ENCODE data around the gene CEP57. TPM values are rescaled to one million over a fixed set of nuclear protein-coding genes. Genes with fewer than 3 reads are reported as not detected.

Gene CEP57
- total RNA-seq, 4 donors from 2014 or later = 10.2 to 20.5 (median 16.9) TPM

DNA sequence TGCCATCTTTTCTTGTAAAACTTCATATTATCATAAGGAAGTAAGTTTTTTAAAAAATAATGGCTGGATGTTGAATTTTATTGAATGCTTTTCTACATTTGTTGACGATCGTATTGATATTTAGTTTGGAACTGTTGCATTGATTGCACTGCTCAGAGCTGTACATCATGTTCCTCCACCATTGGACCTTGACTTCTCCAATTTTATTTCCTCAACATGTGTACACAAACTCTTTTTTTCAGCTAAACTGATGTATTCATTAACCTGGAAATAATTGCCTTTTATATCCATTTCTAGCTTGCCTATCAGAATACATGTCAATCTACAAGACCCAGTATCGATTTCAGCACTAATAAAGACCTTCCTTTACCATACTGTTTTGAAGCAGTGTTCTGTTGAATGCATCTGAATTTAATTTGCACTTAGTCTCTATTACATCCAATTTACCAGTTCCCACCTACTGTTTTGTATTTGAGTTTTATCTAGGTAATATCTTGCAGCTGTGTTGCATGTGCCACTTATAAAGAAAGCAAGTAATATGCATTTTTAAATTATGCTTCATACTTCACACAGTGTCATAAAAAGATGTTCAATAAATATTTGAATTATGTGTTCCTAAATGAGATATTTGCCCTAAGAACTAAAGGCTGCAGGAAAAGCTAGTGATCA, 5.5 kb downstream of the CEP57 start:
- Histone ChIP-seq H3K27ac (no peak overlapping the region), H3K9me3 (no peaks in the 10 kb centered on the region), H3K36me3 (peaks cover 0 to 10% of the 10 kb centered on the region in 2 donors), H3K4me3 (no peak overlapping the region), H3K4me1 (peaks cover 8 to 15% of the 10 kb centered on the region in 2 donors), H3K27me3 (no peaks in the 10 kb centered on the region)
- intact Hi-C loops (cut with DNase I; ENCODE audit: low total_unique reads) = no loop called here
- DNase-seq = no peak
- TF ChIP-seq, protein P1, sequence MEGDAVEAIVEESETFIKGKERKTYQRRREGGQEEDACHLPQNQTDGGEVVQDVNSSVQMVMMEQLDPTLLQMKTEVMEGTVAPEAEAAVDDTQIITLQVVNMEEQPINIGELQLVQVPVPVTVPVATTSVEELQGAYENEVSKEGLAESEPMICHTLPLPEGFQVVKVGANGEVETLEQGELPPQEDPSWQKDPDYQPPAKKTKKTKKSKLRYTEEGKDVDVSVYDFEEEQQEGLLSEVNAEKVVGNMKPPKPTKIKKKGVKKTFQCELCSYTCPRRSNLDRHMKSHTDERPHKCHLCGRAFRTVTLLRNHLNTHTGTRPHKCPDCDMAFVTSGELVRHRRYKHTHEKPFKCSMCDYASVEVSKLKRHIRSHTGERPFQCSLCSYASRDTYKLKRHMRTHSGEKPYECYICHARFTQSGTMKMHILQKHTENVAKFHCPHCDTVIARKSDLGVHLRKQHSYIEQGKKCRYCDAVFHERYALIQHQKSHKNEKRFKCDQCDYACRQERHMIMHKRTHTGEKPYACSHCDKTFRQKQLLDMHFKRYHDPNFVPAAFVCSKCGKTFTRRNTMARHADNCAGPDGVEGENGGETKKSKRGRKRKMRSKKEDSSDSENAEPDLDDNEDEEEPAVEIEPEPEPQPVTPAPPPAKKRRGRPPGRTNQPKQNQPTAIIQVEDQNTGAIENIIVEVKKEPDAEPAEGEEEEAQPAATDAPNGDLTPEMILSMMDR (IDR thresholded peaks at IDR 0.05 in 4 of 5, conservative IDR thresholded peaks at IDR 0.05 in 1 of 5) = no peak
- no peak for TF ChIP-seq POLR2A (IDR thresholded peaks at IDR 0.05)
- in situ Hi-C loops (cut with MboI; ENCODE audit: low sequenced_read_pairs in 4 of 4) = loop anchor here in 2 of 4 donors (25.0 kb wide), 1 partner anchor 1308 kb away; the partner anchor contains the start of genes ANKRD49 (in 2 of the 2) and MRE11 (in 2 of the 2)
- ATAC-seq = no peak

DNA sequence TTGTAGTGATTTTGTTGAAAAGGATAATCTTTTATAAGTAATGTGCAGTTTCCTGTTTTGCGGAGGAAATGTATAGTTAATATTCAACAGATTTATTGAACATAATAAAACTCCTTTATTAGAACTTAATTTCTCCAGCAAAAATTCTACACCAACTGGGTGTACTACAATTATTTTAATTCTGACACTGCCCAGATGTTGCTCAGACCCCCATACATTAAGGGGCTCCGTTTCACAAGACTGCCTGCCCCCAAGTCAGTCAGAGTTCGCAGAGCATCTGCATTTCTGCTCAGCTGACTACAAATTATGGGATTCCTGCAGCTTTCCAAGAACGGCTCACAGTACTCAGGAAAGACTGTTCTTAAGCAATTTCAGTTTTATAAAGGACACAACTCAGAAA, 6.2 kb downstream of the CEP57 start:
- ATAC-seq (no peak), DNase-seq (no peak)
- no peaks in the 10 kb centered on the region for H3K27me3 ChIP-seq
- H3K4me1 ChIP-seq = peaks cover 4 to 9% of the 10 kb centered on the region in 2 donors
- TF ChIP-seq, protein P1 (IDR thresholded peaks at IDR 0.05 in 4 of 5, conservative IDR thresholded peaks at IDR 0.05 in 1 of 5) = no peak
- TF ChIP-seq POLR2A (IDR thresholded peaks at IDR 0.05) = no peak
- H3K27ac ChIP-seq = no peak overlapping the region
- in situ Hi-C loops (cut with MboI; ENCODE audit: low sequenced_read_pairs in 4 of 4) = loop anchor here in 2 of 4 donors (25.0 kb wide), 1 partner anchor 1309 kb away; the partner anchor contains the start of genes ANKRD49 (in 2 of the 2) and MRE11 (in 2 of the 2)
- H3K9me3 ChIP-seq = no peaks in the 10 kb centered on the region
- intact Hi-C loops (cut with DNase I; ENCODE audit: low total_unique reads) = no loop called here
- H3K36me3 ChIP-seq = peaks cover 0 to 10% of the 10 kb centered on the region in 2 donors
- no peak overlapping the region for H3K4me3 ChIP-seq

DNA sequence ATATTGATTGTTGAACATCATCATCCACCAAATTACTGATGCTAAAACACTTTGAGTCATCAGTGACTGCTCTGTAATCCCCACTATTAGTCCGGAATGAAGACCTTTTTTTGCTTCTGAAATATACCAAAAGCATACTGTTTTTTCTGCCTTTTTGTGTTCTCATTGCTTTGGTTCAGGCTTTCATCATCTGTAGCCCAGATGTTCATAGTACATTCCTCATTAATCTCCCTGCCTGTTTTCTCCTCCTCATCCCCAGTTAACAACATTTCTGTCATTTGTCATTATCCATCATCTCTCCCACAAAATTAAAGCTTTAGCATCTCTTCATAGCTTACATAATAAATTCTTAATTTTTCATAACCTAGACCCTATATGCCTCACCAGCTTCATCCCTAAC, 9.2 kb downstream of the CEP57 start:
- TF ChIP-seq POLR2A (IDR thresholded peaks at IDR 0.05) = no peak
- TF ChIP-seq, protein P1 (IDR thresholded peaks at IDR 0.05 in 4 of 5, conservative IDR thresholded peaks at IDR 0.05 in 1 of 5) = no peak
- Histone ChIP-seq H3K4me1 (no peaks in the 10 kb centered on the region), H3K27me3 (no peaks in the 10 kb centered on the region), H3K9me3 (no peaks in the 10 kb centered on the region), H3K4me3 (no peak overlapping the region), H3K27ac (no peak overlapping the region), H3K36me3 (peaks cover 0 to 19% of the 10 kb centered on the region in 2 donors)
- in situ Hi-C loops (cut with MboI; ENCODE audit: low sequenced_read_pairs in 4 of 4) = loop anchor here in 2 of 4 donors (25.0 kb wide), 1 partner anchor 1312 kb away; the partner anchor contains the start of genes ANKRD49 (in 2 of the 2) and MRE11 (in 2 of the 2)
- no peak for ATAC-seq
- DNase-seq = no peak
- intact Hi-C loops (cut with DNase I; ENCODE audit: low total_unique reads) = no loop called here

DNA sequence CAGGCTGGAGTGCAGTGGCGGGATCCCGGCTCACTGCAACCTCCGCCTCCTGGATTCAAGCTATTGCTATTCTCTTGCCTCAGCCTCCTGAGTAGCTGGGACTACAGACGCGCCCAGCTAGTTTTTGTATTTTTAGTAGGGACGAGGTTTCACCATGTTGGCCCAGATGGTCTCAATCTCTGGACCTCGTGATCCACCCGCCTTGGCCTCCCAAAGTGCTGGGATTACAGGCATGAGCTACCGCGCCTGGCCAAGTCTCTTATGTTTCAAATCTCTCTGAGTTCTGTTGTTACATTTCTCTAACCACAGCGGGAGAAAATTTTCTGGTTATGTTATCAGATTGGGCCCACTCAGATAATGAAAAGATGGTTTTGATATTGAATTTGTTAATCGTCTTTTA, 10.1 kb downstream of the CEP57 start:
- no peak overlapping the region for H3K4me3 ChIP-seq
- no peaks in the 10 kb centered on the region for H3K9me3 ChIP-seq
- no peaks in the 10 kb centered on the region for H3K27me3 ChIP-seq
- DNase-seq = no peak
- no peaks in the 10 kb centered on the region for H3K4me1 ChIP-seq
- ATAC-seq = no peak
- intact Hi-C loops (cut with DNase I; ENCODE audit: low total_unique reads) = no loop called here
- H3K27ac ChIP-seq = no peak overlapping the region
- TF ChIP-seq, protein P1 (IDR thresholded peaks at IDR 0.05 in 4 of 5, conservative IDR thresholded peaks at IDR 0.05 in 1 of 5) = no peak
- TF ChIP-seq POLR2A (IDR thresholded peaks at IDR 0.05) = no peak
- H3K36me3 ChIP-seq = peaks cover 0 to 19% of the 10 kb centered on the region in 2 donors
- in situ Hi-C loops (cut with MboI; ENCODE audit: low sequenced_read_pairs in 4 of 4) = no loop called here
